ENCODE measurements around the gene VIPR2. TPM values are rescaled to one million over a fixed set of nuclear protein-coding genes. Genes with fewer than 3 reads are reported as not detected.

VIPR2 gene
- total and polyA plus RNA-seq, 2 donors from 2014 or later: 0.91 to 1.3 TPM

GRCh38 chr7:159105832-159106811 is 38.5 kb downstream of the VIPR2 start:
- H3K27ac ChIP-seq (ENCODE audit: low read depth in 2 of 2, low read length in 2 of 2): no peak overlapping the region
- no peaks in the 10 kb centered on the region for H3K9me3 ChIP-seq (ENCODE audit: control insufficient read depth in 2 of 3, insufficient read depth in 1 of 3, low read length in 3 of 3)
- intact Hi-C loops (cut with DNase I): no loop called here

GRCh38 chr7:159105066-159105780 is 39.4 kb downstream of the VIPR2 start:
- Histone ChIP-seq H3K27ac (ENCODE audit: low read depth in 2 of 2, low read length in 2 of 2) (no peak overlapping the region), H3K9me3 (ENCODE audit: control insufficient read depth in 2 of 3, insufficient read depth in 1 of 3, low read length in 3 of 3) (no peaks in the 10 kb centered on the region), H3K4me3 (ENCODE audit: low read length in 3 of 3) (no peak overlapping the region), H3K4me1 (ENCODE audit: control insufficient read depth in 2 of 3, insufficient read depth in 2 of 3, low read depth in 1 of 3, low read length in 3 of 3) (no peaks in the 10 kb centered on the region), H3K9ac (ENCODE audit: low read length in 3 of 3) (no peak overlapping the region), H3K27me3 (ENCODE audit: control insufficient read depth, insufficient read depth, low read length) (no peaks in the 10 kb centered on the region), H3K36me3 (ENCODE audit: control insufficient read depth in 2 of 3, insufficient read depth in 3 of 3, low read length in 3 of 3) (no peaks in the 10 kb centered on the region)
- intact Hi-C loops (cut with DNase I): no loop called here
- TF ChIP-seq CTCF (IDR thresholded peaks at IDR 0.05; ENCODE audit: borderline replicate concordance, extremely low read depth, insufficient read depth): no peak
- FAIRE-seq: no peak
- DNase-seq: peak in 1 of 5 donors; percentile 49

More at GRCh38 chr7:159105832-159106811, 38.5 kb downstream of the VIPR2 start:
- Histone ChIP-seq H3K4me3 (ENCODE audit: low read length in 3 of 3) (no peak overlapping the region), H3K4me1 (ENCODE audit: control insufficient read depth in 2 of 3, insufficient read depth in 2 of 3, low read depth in 1 of 3, low read length in 3 of 3) (no peaks in the 10 kb centered on the region), H3K27me3 (ENCODE audit: control insufficient read depth, insufficient read depth, low read length) (no peaks in the 10 kb centered on the region), H3K36me3 (ENCODE audit: control insufficient read depth in 2 of 3, insufficient read depth in 3 of 3, low read length in 3 of 3) (no peaks in the 10 kb centered on the region), H3K9ac (ENCODE audit: low read length in 3 of 3) (no peak overlapping the region)
- FAIRE-seq: no peak
- peak in 1 of 5 donors; percentile 47 for DNase-seq
- TF ChIP-seq CTCF (IDR thresholded peaks at IDR 0.05; ENCODE audit: borderline replicate concordance, extremely low read depth, insufficient read depth): no peak

- Histone ChIP-seq H3K36me3 (ENCODE audit: control insufficient read depth in 2 of 3, insufficient read depth in 3 of 3, low read length in 3 of 3) (no peaks in the 10 kb centered on the region), H3K9ac (ENCODE audit: low read length in 3 of 3) (no peak overlapping the region), H3K4me3 (ENCODE audit: low read length in 3 of 3) (no peak overlapping the region), H3K4me1 (ENCODE audit: control insufficient read depth in 2 of 3, insufficient read depth in 2 of 3, low read depth in 1 of 3, low read length in 3 of 3) (peaks cover 0 to under 1% (median 0%) of the 10 kb centered on the region in 3 donors), H3K27ac (ENCODE audit: low read depth in 2 of 2, low read length in 2 of 2) (no peak overlapping the region), H3K9me3 (ENCODE audit: control insufficient read depth in 2 of 3, insufficient read depth in 1 of 3, low read length in 3 of 3) (no peaks in the 10 kb centered on the region), H3K27me3 (ENCODE audit: control insufficient read depth, insufficient read depth, low read length) (no peaks in the 10 kb centered on the region)
- DNase-seq (peak in 1 of 5 donors; percentile 68), FAIRE-seq (no peak)
- intact Hi-C loops (cut with DNase I): no loop called here
- no peak for TF ChIP-seq CTCF (IDR thresholded peaks at IDR 0.05; ENCODE audit: borderline replicate concordance, extremely low read depth, insufficient read depth)
These were observed 40.3 kb downstream of the VIPR2 start for GRCh38 chr7:159104188-159104920.

Data from kidney (tissue), 14 donors.